HG02678 (cell line): ENCODE results near the gene FBLN1.
"Not testable (repeated sequence)": the region's sequence is repeated elsewhere in the genome, so short reads cannot be mapped to it uniquely, and the experiment has no call there.

Experiments
- ATAC-seq: cut with Tn5 transposase; IDR thresholded peaks from one replicate; pipeline ENCODE4 v1.9.1; 2021; ENCODE audit warnings: mild to moderate bottlenecking, moderate library complexity; ENCODE audit not compliant: unreplicated experiment

The FBLN1 gene

GRCh38 chr22:45502215-45503049 lies at the start of gene FBLN1:
Gene FBLN1, plus strand, starts transcription at chr22:45502883. Its CDS starts 103 bp downstream, at chr22:45502986.
- no peak for ATAC-seq

GRCh38 chr22:45453764-45454163 lies 48.9 kb upstream of the FBLN1 start:
- no peak for ATAC-seq

GRCh38 chr22:45454275-45454674 lies 48.4 kb upstream of the FBLN1 start:
- ATAC-seq = no peak

- no peak for ATAC-seq
Measured at GRCh38 chr22:45455212-45455611, 47.5 kb upstream of the FBLN1 start.

- ATAC-seq = no peak
Measured at GRCh38 chr22:45455621-45456020, 47.1 kb upstream of the FBLN1 start.

GRCh38 chr22:45456811-45457210 lies 45.9 kb upstream of the FBLN1 start:
- ATAC-seq = no peak

GRCh38 chr22:45458532-45458931 lies 44.2 kb upstream of the FBLN1 start:
- no peak for ATAC-seq

GRCh38 chr22:45459235-45459634 lies 43.4 kb upstream of the FBLN1 start:
- no peak for ATAC-seq

GRCh38 chr22:45460288-45461109 lies 42.2 kb upstream of the FBLN1 start:
- no peak for ATAC-seq

- no peak for ATAC-seq
Measured at GRCh38 chr22:45462034-45462655, 40.5 kb upstream of the FBLN1 start.

- ATAC-seq = not testable (repeated sequence)
Measured at GRCh38 chr22:45463691-45464090, 39.0 kb upstream of the FBLN1 start.

GRCh38 chr22:45465633-45466032 lies 37.0 kb upstream of the FBLN1 start:
- no peak for ATAC-seq

GRCh38 chr22:45468872-45469271 lies 33.8 kb upstream of the FBLN1 start:
- no peak for ATAC-seq

- no peak for ATAC-seq
Measured at GRCh38 chr22:45469281-45470073, 33.2 kb upstream of the FBLN1 start.

- no peak for ATAC-seq
Measured at GRCh38 chr22:45470871-45471270, 31.8 kb upstream of the FBLN1 start.

GRCh38 chr22:45472426-45472825 lies 30.3 kb upstream of the FBLN1 start:
- no peak for ATAC-seq

- ATAC-seq = no peak
Measured at GRCh38 chr22:45473626-45474237, 29.0 kb upstream of the FBLN1 start.

GRCh38 chr22:45475063-45475747 lies 27.5 kb upstream of the FBLN1 start:
- ATAC-seq = no peak

GRCh38 chr22:45475851-45476514 lies 26.7 kb upstream of the FBLN1 start:
- no peak for ATAC-seq
